Mesothelial cell of epicardium (in vitro differentiated cells): Measurements from ENCODE around the gene ACAD8. TPM values are rescaled to one million over a fixed set of nuclear protein-coding genes. Genes with fewer than 3 reads are reported as not detected.

Experiments used
- DNase-seq, 2 experiments: peaks; one replicate each; pipeline ENCODE4 v3.0.0; 2021; ENCODE audit warnings: low spot score in 2 of 2; ENCODE audit not compliant: unreplicated experiment in 2 of 2
- H3K27ac Mint-ChIP-seq: 2 replicates; pipeline ENCODE4 v1.8.0; 2021; ENCODE audit warnings: mixed read lengths
- H3K27me3 Mint-ChIP-seq: 2 replicates; pipeline ENCODE4 v1.8.0; 2021; ENCODE audit warnings: low read depth, mixed read lengths
- H3K36me3 Mint-ChIP-seq: 2 replicates; pipeline ENCODE4 v1.8.0; 2021; ENCODE audit warnings: mixed read lengths
- H3K4me1 Mint-ChIP-seq: 2 replicates; pipeline ENCODE4 v1.8.0; 2021; ENCODE audit warnings: mixed read lengths
- H3K4me3 Mint-ChIP-seq: 2 replicates; pipeline ENCODE4 v1.8.0; 2021; ENCODE audit warnings: mild to moderate bottlenecking, moderate library complexity, mixed read lengths
- H3K9me3 Mint-ChIP-seq: 2 replicates; pipeline ENCODE4 v1.8.0; 2021; ENCODE audit warnings: mixed read lengths
- CTCF ChIP-seq: fragments of 200-600 bp; sonication (generic); IDR thresholded peaks from one replicate; pipeline ENCODE4 v1.5.0; 2021; ENCODE audit warnings: antibody characterized with exemption; ENCODE audit not compliant: unreplicated experiment
- total RNA-seq: library from RNA; stranded (reverse); gene quantifications from 3 replicates; pipeline ENCODE4 v1.2.1, GENCODE V29; 2021

The ACAD8 gene
- total RNA-seq, 1 donor from 2014 or later, result 23.1 TPM

GRCh38 chr11:134216816-134217215, 36.6 kb upstream of the ACAD8 start:
- no peak for TF ChIP-seq CTCF
- H3K4me1 Mint-ChIP-seq, result no peaks in the 10 kb centered on the region
- H3K27me3 Mint-ChIP-seq, result no peaks in the 10 kb centered on the region
- DNase-seq, result no peak
- H3K36me3 Mint-ChIP-seq, result peaks cover 26% of the 10 kb centered on the region
- H3K27ac Mint-ChIP-seq, result no peak overlapping the region
- no peaks in the 10 kb centered on the region for H3K9me3 Mint-ChIP-seq
- no peak overlapping the region for H3K4me3 Mint-ChIP-seq

- Mint-ChIP-seq H3K9me3 (no peaks in the 10 kb centered on the region), H3K4me1 (peaks cover 31% of the 10 kb centered on the region), H3K4me3 (peak overlapping the region; percentile 86), H3K27ac (peak overlapping the region; percentile 63), H3K27me3 (no peaks in the 10 kb centered on the region), H3K36me3 (peaks cover 6% of the 10 kb centered on the region)
- no peak for TF ChIP-seq CTCF
- DNase-seq, result no peak
These were observed 30.2 kb upstream of the ACAD8 start for GRCh38 chr11:134223121-134223520.

- peak; percentile 92 to 94 for DNase-seq
- no peak for TF ChIP-seq CTCF
- H3K4me1 Mint-ChIP-seq, result peaks cover 31% of the 10 kb centered on the region
- no peaks in the 10 kb centered on the region for H3K36me3 Mint-ChIP-seq
- no peaks in the 10 kb centered on the region for H3K9me3 Mint-ChIP-seq
- H3K27ac Mint-ChIP-seq, result peak within 1 kb of the TSS; percentile 94
- H3K27me3 Mint-ChIP-seq, result no peaks in the 10 kb centered on the region
- peak within 1 kb of the TSS; percentile 94 for H3K4me3 Mint-ChIP-seq
These were observed 29.3 kb upstream of the ACAD8 start, which contains the start of the genes NCAPD3 and VPS26B for GRCh38 chr11:134223836-134224709. Gene NCAPD3, minus strand, starts transcription at chr11:134223967. Its CDS starts 41 bp downstream, at chr11:134223926. Gene VPS26B, plus strand, starts transcription at chr11:134224671. Its CDS starts 452 bp downstream, at chr11:134225123.

- Mint-ChIP-seq H3K27ac (peak overlapping the region; percentile 87), H3K27me3 (no peaks in the 10 kb centered on the region), H3K9me3 (no peaks in the 10 kb centered on the region), H3K4me1 (peaks cover 39% of the 10 kb centered on the region), H3K36me3 (no peaks in the 10 kb centered on the region), H3K4me3 (peak overlapping the region; percentile 94)
- TF ChIP-seq CTCF, result no peak
- peak; percentile 38 to 45 for DNase-seq
These were observed 28.4 kb upstream of the ACAD8 start for GRCh38 chr11:134224710-134225664.

GRCh38 chr11:134226806-134227325, 26.5 kb upstream of the ACAD8 start:
- DNase-seq, result no peak
- no peak for TF ChIP-seq CTCF
- no peaks in the 10 kb centered on the region for H3K9me3 Mint-ChIP-seq
- peaks cover 53% of the 10 kb centered on the region for H3K4me1 Mint-ChIP-seq
- H3K4me3 Mint-ChIP-seq, result peak overlapping the region; percentile 30
- no peak overlapping the region for H3K27ac Mint-ChIP-seq
- H3K36me3 Mint-ChIP-seq, result no peaks in the 10 kb centered on the region
- no peaks in the 10 kb centered on the region for H3K27me3 Mint-ChIP-seq
